Measurements from ENCODE around the gene PARD3.

PARD3 gene

GRCh38 chr10:34813626-34814222 lies 1.4 kb downstream of the PARD3 start:
- Histone ChIP-seq H3K9me3 (ENCODE audit: severe bottlenecking) (no peaks in the 10 kb centered on the region), H3K27ac (peak overlapping the region; percentile 80), H3K36me3 (no peaks in the 10 kb centered on the region), H3K27me3 (ENCODE audit: insufficient read depth, low read depth, severe bottlenecking) (no peaks in the 10 kb centered on the region), H3K4me3 (ENCODE audit: low read depth, low read length) (peak overlapping the region; percentile 82)
- no peak for DNase-seq
- TF ChIP-seq CTCF (IDR thresholded peaks at IDR 0.05; ENCODE audit: low read depth, low read length), result no peak

GRCh38 chr10:34812771-34813170 lies 2.3 kb downstream of the PARD3 start:
- no peaks in the 10 kb centered on the region for H3K27me3 ChIP-seq (ENCODE audit: insufficient read depth, low read depth, severe bottlenecking)
- H3K4me3 ChIP-seq (ENCODE audit: low read depth, low read length), result no peak overlapping the region

GRCh38 chr10:34811968-34812514 lies 3.1 kb downstream of the PARD3 start:
- no peak for TF ChIP-seq CTCF (IDR thresholded peaks at IDR 0.05; ENCODE audit: low read depth, low read length)
- no peaks in the 10 kb centered on the region for H3K36me3 ChIP-seq
- no peaks in the 10 kb centered on the region for H3K27me3 ChIP-seq (ENCODE audit: insufficient read depth, low read depth, severe bottlenecking)
- no peaks in the 10 kb centered on the region for H3K9me3 ChIP-seq (ENCODE audit: severe bottlenecking)
- H3K27ac ChIP-seq, result no peak overlapping the region
- no peak overlapping the region for H3K4me3 ChIP-seq (ENCODE audit: low read depth, low read length)
- no peak for DNase-seq

More at GRCh38 chr10:34812771-34813170, 2.3 kb downstream of the PARD3 start:
- no peaks in the 10 kb centered on the region for H3K36me3 ChIP-seq
- H3K27ac ChIP-seq, result no peak overlapping the region
- no peak for DNase-seq
- no peak for TF ChIP-seq CTCF (IDR thresholded peaks at IDR 0.05; ENCODE audit: low read depth, low read length)
- no peaks in the 10 kb centered on the region for H3K9me3 ChIP-seq (ENCODE audit: severe bottlenecking)

- DNase-seq, result no peak
- H3K4me3 ChIP-seq (ENCODE audit: low read depth, low read length), result no peak overlapping the region
- no peaks in the 10 kb centered on the region for H3K27me3 ChIP-seq (ENCODE audit: insufficient read depth, low read depth, severe bottlenecking)
- no peaks in the 10 kb centered on the region for H3K9me3 ChIP-seq (ENCODE audit: severe bottlenecking)
- H3K36me3 ChIP-seq, result no peaks in the 10 kb centered on the region
- TF ChIP-seq CTCF (IDR thresholded peaks at IDR 0.05; ENCODE audit: low read depth, low read length), result no peak
- no peak overlapping the region for H3K27ac ChIP-seq
Observed at GRCh38 chr10:34811126-34811967, 3.7 kb downstream of the PARD3 start.

GRCh38 chr10:34809796-34810195 lies 5.3 kb downstream of the PARD3 start:
- Histone ChIP-seq H3K36me3 (no peaks in the 10 kb centered on the region), H3K9me3 (ENCODE audit: severe bottlenecking) (no peaks in the 10 kb centered on the region), H3K4me3 (ENCODE audit: low read depth, low read length) (no peak overlapping the region), H3K27ac (no peak overlapping the region), H3K27me3 (ENCODE audit: insufficient read depth, low read depth, severe bottlenecking) (no peaks in the 10 kb centered on the region)
- no peak for DNase-seq
- TF ChIP-seq CTCF (IDR thresholded peaks at IDR 0.05; ENCODE audit: low read depth, low read length), result no peak

All from WERI-Rb-1 (cell line).